ENCODE results near the gene ITGB1BP1. TPM values are rescaled to one million over a fixed set of nuclear protein-coding genes. Genes with fewer than 3 reads are reported as not detected.

ITGB1BP1 gene
- total and polyA plus RNA-seq, 9 of the 15 experiments (the other 6 are each of a cell fraction or from before 2014, with no cell fraction given): 37.8 to 95.3 (median 50.4) TPM

DNA sequence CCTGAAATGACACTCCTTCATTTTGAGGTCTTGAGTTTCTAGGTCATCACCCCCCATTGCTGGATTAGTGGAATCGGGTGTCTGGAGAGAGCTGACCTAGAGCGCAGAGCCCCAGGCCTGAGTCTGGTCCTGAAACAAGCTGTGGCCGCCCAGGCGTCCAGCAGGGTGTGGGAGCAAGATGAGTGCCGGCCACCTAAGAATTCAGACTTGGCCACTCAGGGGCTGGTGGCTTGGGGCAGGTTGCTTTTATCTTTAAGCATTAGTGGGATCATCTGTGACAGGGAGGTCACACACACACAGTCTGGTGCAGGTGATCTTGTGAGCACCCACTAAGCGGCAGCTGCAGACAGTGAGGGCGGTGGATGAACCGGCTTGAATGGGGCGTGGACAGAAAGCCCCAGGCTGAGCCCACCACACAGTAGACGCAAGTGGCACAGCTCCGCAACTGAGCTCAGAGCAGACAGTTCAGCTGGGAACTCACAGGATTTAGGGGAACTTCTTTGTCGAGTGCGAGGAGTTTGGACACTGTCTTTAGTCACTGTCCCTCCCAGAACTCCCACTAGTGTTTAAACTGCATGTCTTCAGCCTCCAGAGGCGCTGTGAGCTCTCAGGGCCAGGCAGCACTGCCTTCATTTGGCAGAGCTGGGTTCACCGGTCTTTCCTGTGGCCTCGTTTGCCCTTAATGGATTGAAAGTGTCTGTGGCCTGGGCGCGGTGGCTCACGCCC, 21.5 kb downstream of the ITGB1BP1 start:
- WGBS (ENCODE audit: insufficient coverage, low coverage, missing lambda C conversion rate): 62% methylated on average over 19 of the region's 19 CpGs
- Histone ChIP-seq H3K4me2 (ENCODE audit: insufficient read depth, low read length) (no peak overlapping the region), H4K20me1 (replicated peaks; ENCODE audit: control insufficient read depth, insufficient read depth, low read length) (no peaks in the 10 kb centered on the region; the same call in 1 of the 2 replicates), H3K4me1 (replicated peaks in 1 of 2; ENCODE audit: control insufficient read depth in 2 of 2, insufficient read depth in 2 of 2, low read length in 2 of 2) (peaks cover 0 to 12% of the 10 kb centered on the region in 2 experiments; a peak in 2 of 5 replicates), H3K4me3 (no peak overlapping the region), H3K9ac (ENCODE audit: insufficient read depth in 1 of 2, low read depth in 2 of 2, low read length in 2 of 2) (peak overlapping the region in 1 of 2 experiments; percentile 57; a peak in 1 of 4 replicates), H3K27ac (ENCODE audit: extremely low read depth, low read depth, low read length) (no peak overlapping the region), H3K9me1 (ENCODE audit: control insufficient read depth, insufficient read depth, low read length) (peaks cover 3% of the 10 kb centered on the region), H2AFZ (ENCODE audit: low read depth, low read length) (no peak overlapping the region), H3K79me2 (ENCODE audit: control insufficient read depth, insufficient read depth, low read length) (no peaks in the 10 kb centered on the region), H3K36me3 (ENCODE audit: control insufficient read depth, insufficient read depth, low read length) (peaks cover 12% of the 10 kb centered on the region), H3K27me3 (ENCODE audit: control insufficient read depth in 2 of 2, insufficient read depth in 2 of 2, low read length in 2 of 2) (no peaks in the 10 kb centered on the region), H3K9me3 (replicated peaks; ENCODE audit: control insufficient read depth, insufficient read depth, low read depth, low read length) (no peaks in the 10 kb centered on the region)
- CTCF ChIA-PET (ENCODE audit: low intra/inter-chr PET ratio): no interaction called here
- ATAC-seq: peak; percentile 90
- peak in 2 of 4 experiments; percentile 41 to 48 for DNase-seq (ENCODE audit: extremely low read depth in 1 of 4, low spot score in 3 of 4)
- in situ Hi-C loops (cut with MboI): no loop called here
- TF ChIP-seq ZNF347 (CRISPR knock-in tag; IDR thresholded peaks at IDR 0.05; ENCODE audit: low read depth): no peak
- no peak for TF ChIP-seq ILF3 (IDR thresholded peaks at IDR 0.05; ENCODE audit: borderline replicate concordance)
- TF ChIP-seq, protein P1, sequence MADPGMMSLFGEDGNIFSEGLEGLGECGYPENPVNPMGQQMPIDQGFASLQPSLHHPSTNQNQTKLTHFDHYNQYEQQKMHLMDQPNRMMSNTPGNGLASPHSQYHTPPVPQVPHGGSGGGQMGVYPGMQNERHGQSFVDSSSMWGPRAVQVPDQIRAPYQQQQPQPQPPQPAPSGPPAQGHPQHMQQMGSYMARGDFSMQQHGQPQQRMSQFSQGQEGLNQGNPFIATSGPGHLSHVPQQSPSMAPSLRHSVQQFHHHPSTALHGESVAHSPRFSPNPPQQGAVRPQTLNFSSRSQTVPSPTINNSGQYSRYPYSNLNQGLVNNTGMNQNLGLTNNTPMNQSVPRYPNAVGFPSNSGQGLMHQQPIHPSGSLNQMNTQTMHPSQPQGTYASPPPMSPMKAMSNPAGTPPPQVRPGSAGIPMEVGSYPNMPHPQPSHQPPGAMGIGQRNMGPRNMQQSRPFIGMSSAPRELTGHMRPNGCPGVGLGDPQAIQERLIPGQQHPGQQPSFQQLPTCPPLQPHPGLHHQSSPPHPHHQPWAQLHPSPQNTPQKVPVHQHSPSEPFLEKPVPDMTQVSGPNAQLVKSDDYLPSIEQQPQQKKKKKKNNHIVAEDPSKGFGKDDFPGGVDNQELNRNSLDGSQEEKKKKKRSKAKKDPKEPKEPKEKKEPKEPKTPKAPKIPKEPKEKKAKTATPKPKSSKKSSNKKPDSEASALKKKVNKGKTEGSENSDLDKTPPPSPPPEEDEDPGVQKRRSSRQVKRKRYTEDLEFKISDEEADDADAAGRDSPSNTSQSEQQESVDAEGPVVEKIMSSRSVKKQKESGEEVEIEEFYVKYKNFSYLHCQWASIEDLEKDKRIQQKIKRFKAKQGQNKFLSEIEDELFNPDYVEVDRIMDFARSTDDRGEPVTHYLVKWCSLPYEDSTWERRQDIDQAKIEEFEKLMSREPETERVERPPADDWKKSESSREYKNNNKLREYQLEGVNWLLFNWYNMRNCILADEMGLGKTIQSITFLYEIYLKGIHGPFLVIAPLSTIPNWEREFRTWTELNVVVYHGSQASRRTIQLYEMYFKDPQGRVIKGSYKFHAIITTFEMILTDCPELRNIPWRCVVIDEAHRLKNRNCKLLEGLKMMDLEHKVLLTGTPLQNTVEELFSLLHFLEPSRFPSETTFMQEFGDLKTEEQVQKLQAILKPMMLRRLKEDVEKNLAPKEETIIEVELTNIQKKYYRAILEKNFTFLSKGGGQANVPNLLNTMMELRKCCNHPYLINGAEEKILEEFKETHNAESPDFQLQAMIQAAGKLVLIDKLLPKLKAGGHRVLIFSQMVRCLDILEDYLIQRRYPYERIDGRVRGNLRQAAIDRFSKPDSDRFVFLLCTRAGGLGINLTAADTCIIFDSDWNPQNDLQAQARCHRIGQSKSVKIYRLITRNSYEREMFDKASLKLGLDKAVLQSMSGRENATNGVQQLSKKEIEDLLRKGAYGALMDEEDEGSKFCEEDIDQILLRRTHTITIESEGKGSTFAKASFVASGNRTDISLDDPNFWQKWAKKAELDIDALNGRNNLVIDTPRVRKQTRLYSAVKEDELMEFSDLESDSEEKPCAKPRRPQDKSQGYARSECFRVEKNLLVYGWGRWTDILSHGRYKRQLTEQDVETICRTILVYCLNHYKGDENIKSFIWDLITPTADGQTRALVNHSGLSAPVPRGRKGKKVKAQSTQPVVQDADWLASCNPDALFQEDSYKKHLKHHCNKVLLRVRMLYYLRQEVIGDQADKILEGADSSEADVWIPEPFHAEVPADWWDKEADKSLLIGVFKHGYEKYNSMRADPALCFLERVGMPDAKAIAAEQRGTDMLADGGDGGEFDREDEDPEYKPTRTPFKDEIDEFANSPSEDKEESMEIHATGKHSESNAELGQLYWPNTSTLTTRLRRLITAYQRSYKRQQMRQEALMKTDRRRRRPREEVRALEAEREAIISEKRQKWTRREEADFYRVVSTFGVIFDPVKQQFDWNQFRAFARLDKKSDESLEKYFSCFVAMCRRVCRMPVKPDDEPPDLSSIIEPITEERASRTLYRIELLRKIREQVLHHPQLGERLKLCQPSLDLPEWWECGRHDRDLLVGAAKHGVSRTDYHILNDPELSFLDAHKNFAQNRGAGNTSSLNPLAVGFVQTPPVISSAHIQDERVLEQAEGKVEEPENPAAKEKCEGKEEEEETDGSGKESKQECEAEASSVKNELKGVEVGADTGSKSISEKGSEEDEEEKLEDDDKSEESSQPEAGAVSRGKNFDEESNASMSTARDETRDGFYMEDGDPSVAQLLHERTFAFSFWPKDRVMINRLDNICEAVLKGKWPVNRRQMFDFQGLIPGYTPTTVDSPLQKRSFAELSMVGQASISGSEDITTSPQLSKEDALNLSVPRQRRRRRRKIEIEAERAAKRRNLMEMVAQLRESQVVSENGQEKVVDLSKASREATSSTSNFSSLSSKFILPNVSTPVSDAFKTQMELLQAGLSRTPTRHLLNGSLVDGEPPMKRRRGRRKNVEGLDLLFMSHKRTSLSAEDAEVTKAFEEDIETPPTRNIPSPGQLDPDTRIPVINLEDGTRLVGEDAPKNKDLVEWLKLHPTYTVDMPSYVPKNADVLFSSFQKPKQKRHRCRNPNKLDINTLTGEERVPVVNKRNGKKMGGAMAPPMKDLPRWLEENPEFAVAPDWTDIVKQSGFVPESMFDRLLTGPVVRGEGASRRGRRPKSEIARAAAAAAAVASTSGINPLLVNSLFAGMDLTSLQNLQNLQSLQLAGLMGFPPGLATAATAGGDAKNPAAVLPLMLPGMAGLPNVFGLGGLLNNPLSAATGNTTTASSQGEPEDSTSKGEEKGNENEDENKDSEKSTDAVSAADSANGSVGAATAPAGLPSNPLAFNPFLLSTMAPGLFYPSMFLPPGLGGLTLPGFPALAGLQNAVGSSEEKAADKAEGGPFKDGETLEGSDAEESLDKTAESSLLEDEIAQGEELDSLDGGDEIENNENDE (IDR thresholded peaks at IDR 0.05; ENCODE audit: low read depth, low read length): no peak
- TF ChIP-seq, protein P2, sequence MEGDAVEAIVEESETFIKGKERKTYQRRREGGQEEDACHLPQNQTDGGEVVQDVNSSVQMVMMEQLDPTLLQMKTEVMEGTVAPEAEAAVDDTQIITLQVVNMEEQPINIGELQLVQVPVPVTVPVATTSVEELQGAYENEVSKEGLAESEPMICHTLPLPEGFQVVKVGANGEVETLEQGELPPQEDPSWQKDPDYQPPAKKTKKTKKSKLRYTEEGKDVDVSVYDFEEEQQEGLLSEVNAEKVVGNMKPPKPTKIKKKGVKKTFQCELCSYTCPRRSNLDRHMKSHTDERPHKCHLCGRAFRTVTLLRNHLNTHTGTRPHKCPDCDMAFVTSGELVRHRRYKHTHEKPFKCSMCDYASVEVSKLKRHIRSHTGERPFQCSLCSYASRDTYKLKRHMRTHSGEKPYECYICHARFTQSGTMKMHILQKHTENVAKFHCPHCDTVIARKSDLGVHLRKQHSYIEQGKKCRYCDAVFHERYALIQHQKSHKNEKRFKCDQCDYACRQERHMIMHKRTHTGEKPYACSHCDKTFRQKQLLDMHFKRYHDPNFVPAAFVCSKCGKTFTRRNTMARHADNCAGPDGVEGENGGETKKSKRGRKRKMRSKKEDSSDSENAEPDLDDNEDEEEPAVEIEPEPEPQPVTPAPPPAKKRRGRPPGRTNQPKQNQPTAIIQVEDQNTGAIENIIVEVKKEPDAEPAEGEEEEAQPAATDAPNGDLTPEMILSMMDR (IDR thresholded peaks at IDR 0.05 in 2 of 3, conservative IDR thresholded peaks at IDR 0.05 in 1 of 3; ENCODE audit: insufficient read depth in 2 of 3, low read depth in 1 of 3, low read length in 3 of 3): peak; percentile 50 to 63 (median 63)
- POLR2A ChIA-PET: interaction anchor here (0.6 to 4.4 kb wide), 4 partner anchors 13 to 88 kb away, joined by 3 to 16 read pairs (median 4); no protein-coding TSS in a partner anchor
- intact Hi-C loops (cut with micrococcal nuclease): no loop called here
- FAIRE-seq: no peak
- BruUV-seq (replicated peaks): no TSS peak
